NCI-H526 (cell line): ENCODE data around the gene TRIM66.

Experiments used
- DNase-seq, 2 experiments: peaks; one replicate each; lab custom pipeline; 2025; lab: John Stamatoyannopoulos, UW

Gene TRIM66

DNA sequence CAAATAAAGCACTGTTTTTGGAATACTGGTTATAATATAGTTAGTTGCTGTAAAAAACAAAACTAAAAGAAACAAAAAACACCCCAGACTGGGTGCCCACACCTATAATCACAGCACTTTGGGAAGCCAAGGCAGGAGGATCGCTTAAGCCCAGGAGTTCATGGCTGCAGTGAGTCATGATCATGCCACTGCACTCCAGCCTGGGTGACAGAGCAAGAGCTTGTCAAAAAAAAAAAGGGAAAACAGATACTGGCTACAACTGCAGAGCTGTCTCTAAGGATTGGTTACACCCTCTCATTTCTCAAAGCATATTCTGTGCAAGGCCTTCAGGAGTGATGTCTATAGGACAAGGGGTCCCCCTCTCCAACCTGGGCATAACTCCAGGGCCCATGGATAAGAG, 73.8 kb downstream of the TRIM66 start:
- no peak for DNase-seq

- DNase-seq, result no peak
These were observed 76.4 kb downstream of the TRIM66 start for GRCh38 chr11:8605971-8606563.

DNA sequence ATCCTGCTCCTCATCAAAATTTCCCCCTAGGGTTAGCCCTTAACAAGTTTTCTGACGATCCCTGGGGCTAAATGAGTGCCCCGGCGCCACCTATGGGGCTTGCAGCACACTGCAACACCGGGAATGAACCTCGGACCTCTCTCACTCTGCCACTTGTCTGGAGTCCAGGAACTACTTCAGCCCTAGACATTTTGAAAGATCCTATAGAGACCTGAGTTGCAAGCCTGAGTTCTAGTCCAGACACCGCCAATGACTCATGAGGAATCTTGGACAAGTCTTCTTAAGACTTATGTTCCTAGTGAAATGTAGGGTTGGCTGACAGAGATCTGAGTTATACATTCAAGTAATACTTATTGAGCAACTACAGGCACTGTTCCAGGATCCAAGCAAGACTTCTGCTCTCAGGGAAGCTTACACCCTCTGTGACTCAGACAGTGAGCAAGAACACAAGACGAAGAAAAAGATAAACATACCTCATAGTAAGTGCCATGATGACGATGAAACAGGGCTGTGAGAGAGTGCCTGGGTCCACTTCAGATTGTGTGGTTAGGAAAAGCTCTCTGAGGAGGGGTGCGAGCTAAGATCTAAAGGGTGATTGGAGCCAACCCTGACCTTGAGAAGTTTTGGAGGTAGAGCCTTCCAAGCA, 78.3 kb downstream of the TRIM66 start:
- DNase-seq, result peak; percentile 24 to 66

- no peak for DNase-seq
These were observed 78.8 kb downstream of the TRIM66 start for GRCh38 chr11:8603696-8604077.

DNA sequence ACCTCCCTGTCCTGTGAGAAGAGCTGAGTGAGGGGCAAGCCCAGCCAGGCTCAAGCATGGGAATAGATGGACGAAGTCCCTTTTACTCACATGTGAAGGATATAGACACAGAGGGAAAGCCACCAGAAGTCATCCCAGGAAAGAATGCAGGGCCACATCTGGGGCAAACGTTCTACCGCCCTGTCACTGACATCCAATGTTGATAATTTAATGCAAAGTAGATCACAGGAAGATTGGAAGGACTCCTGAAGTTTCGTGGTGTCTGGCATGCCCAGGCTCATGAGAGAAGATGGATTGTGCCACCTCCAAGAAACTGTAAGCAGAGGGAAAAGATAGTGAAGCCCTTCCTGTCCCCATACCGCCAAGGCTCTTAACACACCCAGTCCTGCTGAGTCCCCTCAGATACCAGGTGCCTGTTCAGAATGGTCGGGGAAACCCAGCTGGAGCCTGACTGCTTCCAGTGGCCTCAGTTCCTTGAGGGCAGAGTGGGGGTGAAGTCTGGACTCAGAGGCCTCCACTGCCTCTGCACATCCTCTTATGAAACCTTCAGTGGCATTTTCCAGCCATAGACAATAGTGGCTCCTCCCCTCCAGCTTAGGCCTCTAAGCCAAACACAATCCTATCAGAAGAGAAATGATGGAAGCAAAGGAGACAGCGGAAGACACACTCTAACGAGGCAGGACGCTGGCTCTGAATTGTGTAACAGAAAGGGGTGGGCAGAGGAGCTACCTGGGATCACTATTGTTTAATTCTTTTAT, 80.9 kb downstream of the TRIM66 start:
- no peak for DNase-seq

- DNase-seq, result no peak
These were observed 84.0 kb downstream of the TRIM66 start for GRCh38 chr11:8598506-8598905.

- no peak for DNase-seq
These were observed 85.3 kb downstream of the TRIM66 start for GRCh38 chr11:8597182-8597581.

DNA sequence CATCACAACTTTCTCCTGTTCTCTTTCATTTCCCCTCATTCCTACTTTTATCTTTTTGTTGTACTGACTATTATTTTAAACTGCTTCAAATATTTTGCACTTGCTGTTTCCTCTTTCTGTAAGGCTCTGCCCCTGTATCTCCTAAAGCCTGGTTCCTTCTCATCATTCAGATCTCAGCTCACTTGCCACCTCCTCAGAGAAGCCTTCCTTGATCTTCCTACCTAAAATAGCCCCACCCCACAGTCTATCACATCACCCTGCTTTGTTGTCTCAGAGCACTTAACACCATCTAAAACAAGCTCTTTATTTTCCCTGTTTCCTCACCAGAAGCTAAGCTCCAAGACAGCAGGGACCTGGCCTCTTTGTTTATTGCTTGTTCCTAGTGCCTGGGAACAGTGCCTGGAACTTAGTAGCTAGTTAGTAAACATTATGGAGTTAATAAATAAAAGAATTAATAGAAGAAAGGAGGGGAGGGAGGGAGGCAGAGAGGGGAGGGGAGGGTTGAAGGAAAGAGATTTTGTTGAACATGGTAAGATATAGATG, 85.9 kb downstream of the TRIM66 start:
- no peak for DNase-seq

GRCh38 chr11:8593935-8594909, 88.2 kb downstream of the TRIM66 start, which contains the start of gene STK33:
Gene STK33, minus strand, starts transcription at chr11:8594228. Its CDS starts 119,323 bp downstream, at chr11:8474905.
- DNase-seq, result peak; percentile 66 to 93

DNA sequence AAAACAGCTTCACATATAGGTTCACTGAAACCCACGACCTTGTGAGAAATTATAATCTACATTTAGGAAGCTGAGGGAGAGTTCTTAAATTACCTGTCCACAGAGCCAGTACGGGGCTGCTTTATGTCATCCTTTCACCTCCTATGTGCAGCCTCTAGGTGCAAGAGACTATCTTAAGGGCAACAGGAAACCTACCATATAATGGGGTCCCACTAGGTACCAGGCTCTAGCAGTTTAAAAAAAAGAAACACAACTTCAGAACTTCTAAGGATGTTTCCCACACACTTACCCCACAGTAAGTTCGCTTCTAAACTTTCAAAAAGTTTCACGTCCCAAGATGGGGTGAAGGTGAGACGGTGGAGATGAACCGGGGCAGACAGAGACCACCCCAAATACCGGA, 89.0 kb downstream of the TRIM66 start:
- DNase-seq, result peak in 1 of 2 experiments; percentile 20

- DNase-seq, result no peak
These were observed 94.5 kb downstream of the TRIM66 start for GRCh38 chr11:8587915-8588314.

DNA sequence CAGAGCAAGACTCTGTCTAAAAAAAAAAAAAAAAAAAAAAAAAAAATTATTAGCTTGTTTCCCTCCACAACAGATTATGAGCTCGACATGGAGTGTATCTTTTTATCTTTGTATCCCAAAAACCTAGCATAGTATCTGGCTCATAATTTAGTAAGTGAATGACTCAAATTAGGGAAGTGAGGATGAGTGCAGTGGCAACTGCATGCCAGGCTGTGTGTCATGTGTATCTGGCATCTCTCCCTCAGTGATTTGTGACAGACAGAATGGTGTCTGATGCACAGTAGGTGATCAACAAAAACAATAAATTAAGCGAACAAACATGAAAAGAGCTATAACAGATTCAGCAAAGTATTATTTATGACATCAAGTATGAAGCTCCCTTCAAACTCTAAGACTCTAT, 95.7 kb downstream of the TRIM66 start:
- DNase-seq, result no peak

GRCh38 chr11:8586184-8586583, 96.3 kb downstream of the TRIM66 start:
- DNase-seq, result no peak

DNA sequence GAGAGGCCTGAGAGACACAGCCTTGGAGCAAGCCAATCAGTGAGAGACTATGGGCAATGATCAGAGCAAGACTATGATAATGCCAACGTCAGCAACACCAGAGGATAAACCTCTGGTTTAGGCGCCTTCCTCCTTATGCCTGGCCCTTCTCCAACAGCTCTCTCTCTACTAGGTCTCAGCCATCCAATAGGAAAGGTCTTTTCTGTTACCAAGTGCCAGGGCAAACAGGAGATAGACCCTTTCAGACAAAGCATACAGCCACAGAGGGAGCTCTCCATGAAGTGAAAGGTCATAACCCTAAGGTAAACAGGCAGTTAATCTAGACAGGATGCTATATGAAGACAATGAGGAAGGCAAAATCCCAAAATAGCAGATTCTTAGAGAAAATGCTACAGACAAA, 98.0 kb downstream of the TRIM66 start:
- no peak for DNase-seq

DNA sequence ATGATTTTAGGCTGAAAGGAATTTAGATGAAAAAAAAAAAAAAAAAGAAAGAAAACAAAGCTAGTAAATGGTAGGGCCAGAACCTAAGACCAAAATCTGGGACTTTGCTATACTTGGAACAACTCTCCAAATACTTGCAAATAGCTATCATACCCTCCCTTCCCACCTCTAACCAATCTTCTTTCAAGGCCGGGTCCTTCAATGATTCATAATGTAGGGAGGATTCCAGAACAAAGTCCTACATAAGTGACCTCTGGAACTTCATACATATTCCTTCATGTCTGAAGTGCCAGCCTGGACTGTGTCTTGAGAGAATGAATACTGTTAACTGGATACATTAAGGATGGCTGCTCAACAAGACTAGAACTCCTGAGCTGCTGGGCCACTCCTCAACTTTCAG, 98.4 kb downstream of the TRIM66 start:
- DNase-seq, result no peak

- DNase-seq, result no peak
These were observed 101.2 kb downstream of the TRIM66 start for GRCh38 chr11:8581300-8581699.

GRCh38 chr11:8577791-8578581, 104.5 kb downstream of the TRIM66 start:
- no peak for DNase-seq

- DNase-seq, result no peak
These were observed 107.7 kb downstream of the TRIM66 start for GRCh38 chr11:8574798-8575197.

DNA sequence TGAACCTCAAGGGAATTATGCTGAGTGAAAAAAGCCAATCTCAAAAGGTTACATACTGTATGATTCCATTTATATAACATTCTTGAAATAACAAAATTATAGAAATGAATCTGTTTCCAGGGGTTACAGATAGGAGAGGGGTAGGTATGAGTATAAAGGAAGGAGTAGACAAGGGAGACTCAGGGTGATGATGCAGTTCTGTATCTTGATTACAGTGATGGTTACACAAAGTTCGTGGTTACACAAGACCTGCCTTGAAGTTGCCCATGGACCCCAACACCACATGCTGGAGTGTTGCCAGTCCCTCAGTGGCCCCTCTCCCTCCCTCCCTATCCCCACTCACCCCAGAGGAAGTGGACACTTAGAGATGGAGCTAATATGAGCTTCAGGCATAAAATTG, 108.7 kb downstream of the TRIM66 start:
- no peak for DNase-seq

GRCh38 chr11:8567602-8568198, 114.8 kb downstream of the TRIM66 start:
- DNase-seq, result no peak
